WERI-Rb-1 (cell line): Measurements from ENCODE around the gene AEBP1.

Experiments used
- DNase-seq: peaks from one replicate; pipeline ENCODE4 v3.0.0-alpha.2; 2020
- H3K27ac ChIP-seq: fragments of 250-450 bp; sonication (Bioruptor Pico); 2 replicates; pipeline ENCODE4 v1.5.1; 2020; ENCODE audit warnings: mild to moderate bottlenecking, moderate library complexity
- H3K27me3 ChIP-seq: fragments of 250-450 bp; sonication (Bioruptor Pico); 2 replicates; pipeline ENCODE4 v1.5.1; 2021; ENCODE audit warnings: mild to moderate bottlenecking, low read depth, moderate library complexity; ENCODE audit not compliant: insufficient read depth, severe bottlenecking
- H3K36me3 ChIP-seq: fragments of 250-450 bp; sonication (Bioruptor Pico); 2 replicates; pipeline ENCODE4 v1.5.1; 2020; ENCODE audit warnings: mild to moderate bottlenecking, moderate library complexity
- H3K4me3 ChIP-seq: 2 replicates; pipeline ENCODE4 v1.5.1; 2011; ENCODE audit warnings: low read depth, mild to moderate bottlenecking, control low read depth, low read length
- H3K9me3 ChIP-seq: fragments of 250-450 bp; sonication (Bioruptor Pico); 2 replicates; pipeline ENCODE4 v1.5.1; 2021; ENCODE audit warnings: mild to moderate bottlenecking, moderate library complexity; ENCODE audit not compliant: severe bottlenecking
- CTCF ChIP-seq: IDR thresholded peaks from 2 replicates; pipeline ENCODE4 v1.5.1; 2011; ENCODE audit warnings: low read depth, mild to moderate bottlenecking, control low read depth, inconsistent platforms, low read length

The AEBP1 gene

GRCh38 chr7:44163591-44163990 is 59.4 kb downstream of the AEBP1 start:
- DNase-seq: no peak
- H3K36me3 ChIP-seq: no peaks in the 10 kb centered on the region
- no peaks in the 10 kb centered on the region for H3K27me3 ChIP-seq
- H3K4me3 ChIP-seq: no peak overlapping the region
- H3K9me3 ChIP-seq: peaks cover 14% of the 10 kb centered on the region
- TF ChIP-seq CTCF: no peak
- no peak overlapping the region for H3K27ac ChIP-seq
